ENCODE results near the gene ALDH1B1.
"Not testable (repeated sequence)": the region's sequence is repeated elsewhere in the genome, so short reads cannot be mapped to it uniquely, and the experiment has no call there.

Gene ALDH1B1

DNA sequence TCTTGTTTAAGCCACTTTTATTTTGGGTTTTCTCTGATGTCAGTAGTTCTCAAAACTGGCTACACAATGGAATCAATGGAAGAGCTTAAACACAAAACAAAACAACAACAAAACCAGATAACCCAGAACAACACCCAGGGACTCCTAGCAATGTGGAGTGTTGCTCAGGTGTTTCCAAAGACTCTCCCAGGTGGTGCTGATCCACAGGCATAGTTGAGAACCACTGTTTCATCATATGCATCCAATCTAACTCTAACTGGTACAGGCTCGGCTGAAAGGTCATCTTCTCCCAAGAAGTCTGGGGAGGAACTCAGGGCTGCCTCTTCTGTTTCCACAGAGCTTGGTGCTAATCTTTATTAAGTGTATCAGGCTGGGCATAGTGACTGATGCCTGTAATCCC is 5.4 kb upstream of the ALDH1B1 start:
- no peak for DNase-seq (ENCODE audit: low read depth, low spot score)

DNA sequence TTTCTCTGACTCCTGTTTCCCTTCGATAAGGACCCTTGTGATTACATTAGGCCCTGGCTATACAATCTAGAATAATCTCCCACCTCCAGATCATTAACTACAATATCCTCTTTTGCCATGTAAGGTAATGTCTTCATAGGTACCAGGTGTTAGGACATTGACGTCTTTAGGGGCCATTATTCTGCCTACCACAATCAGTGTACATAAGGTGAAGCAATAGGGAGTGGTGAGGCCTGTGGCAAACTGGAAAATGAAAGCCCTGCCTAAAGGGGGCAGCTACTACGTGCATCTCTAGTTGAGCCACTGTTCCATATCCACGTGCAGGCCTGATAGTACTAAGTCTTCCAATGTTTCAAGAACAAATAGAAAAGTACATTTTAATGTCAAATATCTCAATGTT is 4.8 kb upstream of the ALDH1B1 start:
- no peak for DNase-seq (ENCODE audit: low read depth, low spot score)

DNA sequence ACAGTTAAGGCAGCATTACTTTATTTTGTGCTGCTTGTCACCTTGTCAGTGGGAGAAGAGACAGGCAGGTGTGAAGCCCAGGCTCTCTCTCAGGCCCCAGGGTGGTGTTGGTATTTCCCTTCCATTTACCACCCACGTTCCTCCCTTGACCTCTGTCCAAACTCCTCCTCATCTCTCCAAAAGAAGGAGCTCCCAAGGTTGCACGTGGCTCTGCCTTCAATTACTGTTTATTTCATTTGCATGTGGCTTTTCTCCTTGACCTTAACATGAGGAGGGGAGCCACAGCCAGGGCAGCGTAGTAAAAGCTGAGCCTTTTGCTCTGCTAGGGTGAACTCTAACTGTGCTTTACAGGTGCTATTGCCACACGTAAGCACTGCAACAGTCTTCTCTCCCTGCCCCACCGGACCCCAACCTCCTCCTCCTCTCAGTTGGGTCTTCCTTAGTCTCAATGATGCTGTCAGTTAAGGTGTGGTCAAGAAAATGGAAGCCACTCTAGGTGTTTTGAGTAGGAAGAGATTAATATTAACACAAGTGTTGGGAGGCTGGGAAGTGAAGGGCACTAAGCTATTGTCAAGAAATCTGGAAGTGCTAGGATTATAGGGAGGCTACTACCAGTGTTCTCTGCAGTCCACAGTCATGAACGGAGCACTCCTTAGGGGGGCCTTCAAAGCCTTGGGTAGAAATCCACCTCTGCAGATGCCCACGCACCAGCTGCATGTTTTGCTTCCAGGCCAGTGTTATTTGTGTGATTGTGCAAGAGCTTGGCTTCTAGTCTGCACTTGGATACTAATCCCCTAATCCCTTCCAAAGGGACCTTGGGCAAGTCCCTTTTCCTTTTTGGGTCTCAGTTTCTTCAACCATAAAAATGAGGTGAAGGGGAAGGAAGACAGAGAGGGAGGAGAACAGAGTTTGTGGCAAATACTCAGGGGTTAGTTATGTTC is 3.9 kb upstream of the ALDH1B1 start:
- DNase-seq (ENCODE audit: low read depth, low spot score) = no peak

DNA sequence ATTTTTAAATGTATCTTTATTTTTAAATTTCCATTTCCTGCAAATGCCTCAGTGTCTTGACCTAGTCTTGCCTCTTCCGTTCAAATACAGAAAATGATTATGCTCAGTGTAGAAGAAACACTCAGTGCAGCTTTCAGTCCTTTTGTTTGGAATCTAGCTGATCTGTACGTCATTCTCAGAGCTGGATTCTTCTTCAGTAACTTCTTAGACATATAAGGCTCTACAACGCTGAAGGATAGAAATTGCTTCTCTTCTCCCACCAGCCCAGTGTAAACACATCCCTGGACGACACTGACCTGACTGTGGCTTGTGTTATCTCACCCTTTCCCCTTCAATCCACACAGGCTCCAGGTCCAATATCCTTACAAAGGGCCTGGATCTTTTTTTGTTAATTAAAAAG is 3.2 kb upstream of the ALDH1B1 start:
- DNase-seq (ENCODE audit: low read depth, low spot score) = no peak

DNA sequence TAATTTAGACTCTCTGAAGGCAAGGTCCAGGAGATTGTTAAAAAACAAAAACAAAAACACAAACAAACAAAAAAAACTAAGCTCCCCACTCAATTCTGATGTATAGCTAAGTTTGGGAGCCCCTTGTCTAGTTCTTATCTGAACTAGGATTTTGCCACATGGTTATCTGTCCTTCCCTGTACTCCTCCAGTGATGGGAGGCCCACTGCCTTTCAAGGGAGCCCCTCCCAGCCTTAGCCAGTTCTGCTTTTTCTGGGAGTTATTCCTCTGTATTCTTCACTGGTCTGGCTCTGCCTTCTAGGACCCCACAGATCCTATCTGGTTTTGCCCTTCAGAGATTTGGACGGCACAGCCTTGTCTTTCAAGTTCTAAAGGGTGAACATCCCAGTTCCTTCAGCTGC is 2.1 kb upstream of the ALDH1B1 start:
- DNase-seq (ENCODE audit: low read depth, low spot score) = no peak

DNA sequence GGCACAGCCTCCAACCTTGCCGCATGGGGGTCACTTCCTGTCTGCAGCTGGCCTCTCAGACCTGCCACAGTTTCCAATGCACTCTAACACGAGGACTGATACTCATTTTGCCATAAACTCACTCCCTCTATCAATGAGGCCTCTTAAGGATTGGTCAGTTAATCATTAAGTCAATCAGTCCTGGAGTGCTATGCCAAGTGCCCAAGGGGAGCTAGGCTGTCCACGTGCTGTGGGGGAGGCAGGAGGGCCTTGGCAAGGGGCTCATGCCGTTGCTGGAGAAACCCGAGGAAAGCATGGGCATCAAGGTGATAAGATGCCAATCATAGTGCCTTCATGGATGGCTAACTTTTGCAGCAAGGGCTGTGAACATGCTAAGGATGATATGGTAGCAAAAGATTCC is 1.7 kb upstream of the ALDH1B1 start:
- DNase-seq (ENCODE audit: low read depth, low spot score) = no peak

DNA sequence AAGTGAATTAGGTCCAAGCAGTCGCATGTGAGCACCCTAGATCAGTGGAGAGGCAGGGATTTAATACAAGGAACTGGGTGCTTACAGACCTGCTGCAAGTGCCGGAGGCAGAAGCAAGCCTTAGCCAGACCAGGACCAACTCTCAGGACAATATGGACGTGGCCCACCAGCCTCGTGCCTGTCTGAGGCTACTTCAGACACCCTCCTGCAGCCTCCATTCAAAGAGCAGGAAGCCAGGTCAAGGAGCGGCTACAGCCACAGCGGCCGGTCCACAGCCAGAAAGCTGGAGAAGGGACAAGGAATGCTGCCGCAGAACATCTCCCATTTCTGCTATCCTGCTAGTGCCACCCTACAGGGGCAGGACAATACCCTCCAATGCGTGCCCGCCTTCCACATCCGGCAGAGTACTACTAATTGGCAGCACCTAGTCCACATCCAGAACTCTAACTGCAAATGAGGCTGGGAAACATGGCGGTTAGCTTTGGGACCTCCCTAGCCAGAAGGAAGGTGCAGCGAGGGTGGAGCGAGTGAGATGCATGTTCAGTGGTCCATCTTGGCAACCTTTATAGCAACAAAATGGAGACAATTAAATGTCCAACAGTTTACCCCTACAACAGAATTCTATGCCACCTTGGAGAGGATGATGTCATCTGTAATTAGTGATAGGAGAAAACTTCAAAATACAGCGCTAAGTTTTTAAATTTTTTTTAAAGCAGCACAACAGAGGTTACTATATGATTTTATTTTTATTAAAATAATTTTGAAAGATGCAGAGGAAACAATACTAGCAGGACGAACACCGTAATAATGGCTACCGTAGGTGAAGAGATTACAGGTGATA is 1.0 kb upstream of the ALDH1B1 start:
- DNase-seq (ENCODE audit: low read depth, low spot score) = no peak

DNA sequence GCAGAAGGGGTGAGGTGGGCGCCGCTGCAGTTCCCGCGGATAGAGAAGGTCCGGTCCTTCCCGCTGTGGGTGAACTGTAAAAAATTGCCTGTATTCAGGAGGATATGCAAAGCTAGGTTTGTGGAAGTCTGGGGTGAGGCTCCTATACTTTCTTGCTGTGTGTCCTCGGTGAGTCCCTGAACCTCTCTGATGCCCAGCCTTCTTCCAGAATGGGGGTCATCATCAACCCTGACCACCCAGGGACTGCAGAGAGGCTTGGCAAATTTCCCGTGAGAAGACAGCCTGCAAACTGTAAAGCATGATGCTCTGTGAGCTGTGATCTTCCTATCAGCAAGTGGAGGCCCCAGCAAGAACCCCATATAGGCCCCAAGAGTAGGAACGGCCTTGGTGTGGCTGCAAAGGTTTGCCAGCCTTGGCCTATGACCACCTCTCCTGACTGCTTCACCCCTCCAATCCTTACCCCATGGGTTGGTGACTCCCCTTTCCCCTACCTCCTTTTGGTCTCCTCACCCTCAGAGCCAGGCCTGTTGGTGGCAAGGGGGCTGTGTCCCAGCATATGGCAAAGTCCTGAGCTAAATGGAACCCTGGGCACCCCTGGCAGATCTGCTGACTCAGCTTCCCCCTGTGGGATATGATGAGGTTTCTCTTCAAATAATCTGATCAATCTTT is 760 bp downstream of the ALDH1B1 start:
- no peak for DNase-seq (ENCODE audit: low read depth, low spot score)

DNA sequence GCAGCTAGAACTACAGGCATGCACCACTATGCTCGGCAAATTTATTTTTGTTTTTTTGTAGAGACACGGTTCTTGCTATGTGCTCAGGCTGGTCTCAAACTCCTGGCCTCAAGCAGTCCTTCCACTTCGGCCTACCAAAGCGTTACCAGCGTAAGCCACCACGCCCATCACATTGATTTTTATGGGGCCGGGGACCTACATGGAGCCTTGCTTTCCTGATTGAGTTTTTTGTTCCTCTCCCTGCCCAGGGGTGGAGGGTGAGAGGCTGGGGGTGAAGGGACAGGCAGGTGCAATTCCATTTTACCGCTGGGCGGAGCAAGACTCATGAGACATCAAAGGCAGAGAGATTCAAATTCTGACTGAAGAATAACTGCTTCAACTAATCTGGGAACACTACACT is 1.9 kb downstream of the ALDH1B1 start:
- DNase-seq (ENCODE audit: low read depth, low spot score) = no peak

DNA sequence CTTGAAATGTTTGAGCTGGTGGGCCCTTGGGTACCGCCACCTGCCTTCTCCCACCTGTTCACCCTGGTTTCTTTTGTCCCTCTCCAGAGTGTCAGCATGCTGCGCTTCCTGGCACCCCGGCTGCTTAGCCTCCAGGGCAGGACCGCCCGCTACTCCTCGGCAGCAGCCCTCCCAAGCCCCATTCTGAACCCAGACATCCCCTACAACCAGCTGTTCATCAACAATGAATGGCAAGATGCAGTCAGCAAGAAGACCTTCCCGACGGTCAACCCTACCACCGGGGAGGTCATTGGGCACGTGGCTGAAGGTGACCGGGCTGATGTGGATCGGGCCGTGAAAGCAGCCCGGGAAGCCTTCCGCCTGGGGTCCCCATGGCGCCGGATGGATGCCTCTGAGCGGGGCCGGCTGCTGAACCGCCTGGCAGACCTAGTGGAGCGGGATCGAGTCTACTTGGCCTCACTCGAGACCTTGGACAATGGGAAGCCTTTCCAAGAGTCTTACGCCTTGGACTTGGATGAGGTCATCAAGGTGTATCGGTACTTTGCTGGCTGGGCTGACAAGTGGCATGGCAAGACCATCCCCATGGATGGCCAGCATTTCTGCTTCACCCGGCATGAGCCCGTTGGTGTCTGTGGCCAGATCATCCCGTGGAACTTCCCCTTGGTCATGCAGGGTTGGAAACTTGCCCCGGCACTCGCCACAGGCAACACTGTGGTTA is 3.3 kb downstream of the ALDH1B1 start:
- no peak for DNase-seq (ENCODE audit: low read depth, low spot score)

DNA sequence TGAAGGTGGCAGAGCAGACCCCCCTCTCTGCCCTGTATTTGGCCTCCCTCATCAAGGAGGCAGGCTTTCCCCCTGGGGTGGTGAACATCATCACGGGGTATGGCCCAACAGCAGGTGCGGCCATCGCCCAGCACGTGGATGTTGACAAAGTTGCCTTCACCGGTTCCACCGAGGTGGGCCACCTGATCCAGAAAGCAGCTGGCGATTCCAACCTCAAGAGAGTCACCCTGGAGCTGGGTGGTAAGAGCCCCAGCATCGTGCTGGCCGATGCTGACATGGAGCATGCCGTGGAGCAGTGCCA is 3.8 kb downstream of the ALDH1B1 start:
- DNase-seq (ENCODE audit: low read depth, low spot score) = no peak

DNA sequence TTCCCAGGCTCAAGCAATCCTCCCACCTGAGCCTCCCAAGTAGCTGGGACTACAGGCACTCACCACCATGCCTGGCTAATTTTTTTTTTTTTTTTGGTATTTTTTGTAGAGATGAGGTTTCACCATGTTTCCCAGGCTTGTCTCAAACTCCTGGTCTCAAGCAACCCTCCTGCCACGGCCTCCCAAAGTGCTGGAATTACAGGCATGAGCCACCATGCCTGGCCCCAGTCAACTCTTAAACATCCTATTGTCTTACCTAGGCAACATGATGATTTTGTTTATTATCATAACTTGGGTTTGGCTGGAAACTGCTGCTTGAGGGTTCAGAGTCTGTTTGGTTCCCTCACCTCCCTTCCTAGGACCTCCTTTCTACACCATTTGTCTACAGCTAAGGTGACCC is 6.7 kb downstream of the ALDH1B1 start:
- not testable (repeated sequence) for DNase-seq (ENCODE audit: low read depth, low spot score)

DNA sequence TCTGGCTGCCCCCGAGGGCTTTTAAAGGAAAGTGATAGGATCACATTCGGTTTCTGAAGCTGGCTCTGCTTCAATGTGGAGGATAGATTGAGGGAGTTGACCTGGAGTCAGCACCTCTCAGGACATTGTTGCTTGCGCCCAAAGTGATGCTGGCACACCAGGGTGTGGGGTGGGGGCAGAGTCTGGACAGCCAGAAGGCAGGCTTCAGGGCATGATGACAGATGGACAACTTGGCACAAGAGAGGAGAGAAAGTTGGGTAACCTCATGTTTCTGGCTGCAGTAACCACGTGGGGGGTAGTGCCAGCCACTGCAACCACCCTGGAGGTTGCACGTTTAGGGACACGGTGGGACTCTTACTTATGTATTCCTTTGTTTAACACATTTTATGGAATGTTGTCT is 9.5 kb downstream of the ALDH1B1 start:
- no peak for DNase-seq (ENCODE audit: low read depth, low spot score)

DNA sequence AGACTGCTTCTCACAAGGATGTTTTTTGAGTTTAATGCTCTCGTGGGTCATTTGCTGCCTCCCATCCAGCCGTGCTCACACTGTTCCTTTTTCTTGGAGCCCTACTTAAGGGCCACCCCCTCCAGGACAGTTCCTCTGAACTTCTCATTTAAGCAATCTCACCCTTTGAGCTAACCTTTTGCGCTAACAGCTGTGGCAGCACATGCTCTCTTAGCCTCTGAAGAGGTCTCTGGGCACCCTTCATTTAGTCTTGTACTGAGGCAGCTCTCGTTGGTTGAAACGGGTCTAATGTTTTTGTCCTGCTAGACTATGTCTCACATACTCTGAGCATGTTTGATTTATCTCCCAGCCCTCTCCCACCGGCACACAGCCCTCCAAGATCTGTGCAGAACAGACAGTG is 11.8 kb downstream of the ALDH1B1 start:
- DNase-seq (ENCODE audit: low read depth, low spot score) = no peak

DNA sequence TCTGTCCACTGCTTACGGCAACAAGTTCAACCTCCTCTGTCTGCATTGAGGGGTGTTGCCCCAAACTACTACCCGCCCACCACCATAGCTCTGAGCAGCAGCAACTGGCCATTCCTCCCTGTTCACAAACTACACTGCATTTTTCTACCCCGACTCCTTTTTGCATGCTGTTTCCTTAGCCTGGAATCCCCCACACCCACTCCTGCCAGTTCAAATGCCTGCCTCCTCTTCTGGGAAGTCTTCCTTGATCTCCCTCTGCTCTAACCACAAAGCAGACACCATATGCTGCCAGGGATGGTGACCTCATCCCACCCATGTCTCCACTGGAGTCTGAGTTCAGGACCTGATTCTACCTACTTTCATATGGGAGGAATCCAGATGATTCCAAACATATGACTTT is 13.3 kb downstream of the ALDH1B1 start:
- DNase-seq (ENCODE audit: low read depth, low spot score) = no peak

DNA sequence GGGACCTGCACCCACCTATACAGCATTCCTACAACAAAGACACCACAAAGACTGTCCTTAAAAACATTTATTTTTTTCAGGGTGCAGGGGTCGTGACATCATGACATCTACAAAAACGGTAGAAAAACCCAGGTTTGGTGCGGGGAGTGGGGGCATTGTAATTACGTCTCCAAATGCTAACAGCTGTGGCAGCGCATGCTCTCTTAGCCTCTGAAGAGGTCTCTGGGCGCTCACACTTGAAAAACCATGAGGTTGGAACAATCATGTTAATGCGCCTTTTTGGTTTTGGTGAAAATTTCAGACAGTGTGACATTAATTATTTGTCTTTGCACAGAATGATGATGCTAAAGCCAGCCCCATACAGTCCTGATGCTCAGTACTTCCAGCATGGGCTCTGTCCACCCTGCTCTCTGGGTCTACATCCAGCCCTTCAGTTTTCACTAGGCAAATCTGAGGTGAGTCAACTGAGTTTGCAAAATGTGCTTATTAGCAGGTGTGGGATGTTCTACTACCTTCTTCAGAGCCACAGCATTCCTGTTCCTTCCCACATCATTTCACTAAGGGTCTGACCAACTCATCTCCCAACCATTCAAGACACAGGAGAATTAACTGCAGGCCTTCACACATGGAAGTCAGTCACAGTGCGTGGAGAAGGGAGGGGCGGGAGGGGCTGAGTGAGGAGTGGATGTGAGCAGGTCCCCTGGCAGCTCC is 14.1 kb downstream of the ALDH1B1 start:
- DNase-seq (ENCODE audit: low read depth, low spot score) = no peak

DNA sequence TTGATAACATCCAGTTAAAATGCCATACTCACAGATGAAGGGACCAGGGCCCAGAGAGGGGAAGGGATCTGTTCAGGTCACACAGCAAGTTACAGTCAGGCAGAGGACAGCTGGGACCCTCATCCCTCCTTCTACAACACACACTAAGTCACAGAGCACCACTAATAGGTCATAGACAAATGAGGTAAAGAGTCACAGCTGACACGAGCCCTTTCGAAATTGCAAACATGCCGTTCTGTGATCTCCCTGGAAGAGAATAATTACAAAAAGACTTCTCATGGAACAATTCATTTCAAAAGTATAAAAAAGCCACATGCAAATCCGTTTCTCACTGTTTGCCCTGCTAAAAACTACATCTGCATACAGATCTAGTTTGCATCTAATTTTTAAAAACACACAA is 16.2 kb downstream of the ALDH1B1 start:
- no peak for DNase-seq (ENCODE audit: low read depth, low spot score)

DNA sequence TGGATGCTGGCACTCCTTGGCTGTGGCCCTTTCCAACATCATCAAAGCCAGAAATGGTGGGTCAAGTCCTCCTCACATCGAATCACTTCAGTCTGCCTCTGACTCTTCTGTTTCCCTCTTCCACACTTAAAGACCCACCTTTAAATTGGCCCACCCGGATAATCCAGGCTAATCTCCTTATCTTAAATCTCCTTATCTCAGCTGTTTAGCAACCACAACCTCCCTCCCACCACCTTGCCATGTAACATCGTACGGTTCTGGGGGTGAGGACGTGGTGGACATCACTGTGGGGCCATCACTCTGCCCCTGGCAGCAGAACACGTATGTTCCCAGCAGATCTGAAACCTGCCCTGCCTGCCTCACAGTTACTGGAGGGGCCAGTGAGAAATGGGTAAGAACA is 20.2 kb downstream of the ALDH1B1 start:
- no peak for DNase-seq (ENCODE audit: low read depth, low spot score)

DNA sequence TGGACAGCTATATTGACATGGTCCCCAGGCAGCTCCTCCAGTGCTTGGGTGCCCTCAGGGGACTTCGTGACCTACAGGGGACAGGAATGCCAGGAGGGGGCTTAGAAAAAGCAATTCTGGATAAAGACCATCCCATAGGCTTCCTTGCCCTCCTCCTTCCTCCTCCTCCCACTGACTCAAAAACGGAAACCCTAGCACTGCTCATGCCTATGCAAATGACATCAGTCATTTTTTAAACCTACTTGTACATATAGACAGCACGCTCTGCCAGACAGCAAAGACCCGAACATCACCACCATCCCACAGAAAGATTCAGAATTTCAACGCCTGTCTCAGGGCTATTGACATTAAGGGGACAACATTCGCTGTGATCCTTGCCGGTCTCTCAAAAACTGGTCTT is 20.8 kb downstream of the ALDH1B1 start:
- DNase-seq (ENCODE audit: low read depth, low spot score) = no peak

DNA sequence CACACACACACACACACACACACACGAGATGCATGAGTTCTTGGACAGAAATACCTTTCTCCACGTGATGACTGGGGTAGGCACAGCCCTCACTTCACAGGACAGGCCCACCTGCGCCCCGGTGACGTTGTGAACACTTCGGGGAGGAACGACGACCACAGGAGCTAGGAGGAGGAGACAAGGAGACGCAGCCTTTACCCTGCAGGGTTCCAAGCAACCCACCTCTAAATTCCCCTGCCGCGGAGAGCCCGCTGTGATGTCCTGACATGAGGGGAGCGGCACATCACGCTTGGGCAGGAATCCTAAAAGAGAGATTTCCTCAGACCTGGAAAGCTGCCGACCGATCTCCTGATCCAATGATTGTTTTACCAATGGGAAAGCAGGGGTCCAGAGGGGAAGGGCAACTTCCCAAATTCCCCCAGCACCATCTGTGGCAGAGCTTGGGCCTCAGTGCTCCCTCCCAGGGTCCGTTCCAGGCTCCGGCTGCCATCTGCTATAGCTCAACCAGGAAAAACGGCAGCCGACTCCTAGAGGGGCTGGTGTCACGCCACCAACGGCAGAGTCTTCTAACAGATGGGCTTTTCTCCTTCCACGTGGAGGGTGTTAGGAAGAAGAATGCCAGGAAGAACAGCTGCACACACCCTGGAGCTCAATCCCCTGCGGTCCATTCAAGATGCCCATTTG is 21.7 kb downstream of the ALDH1B1 start:
- DNase-seq (ENCODE audit: low read depth, low spot score) = no peak

DNA sequence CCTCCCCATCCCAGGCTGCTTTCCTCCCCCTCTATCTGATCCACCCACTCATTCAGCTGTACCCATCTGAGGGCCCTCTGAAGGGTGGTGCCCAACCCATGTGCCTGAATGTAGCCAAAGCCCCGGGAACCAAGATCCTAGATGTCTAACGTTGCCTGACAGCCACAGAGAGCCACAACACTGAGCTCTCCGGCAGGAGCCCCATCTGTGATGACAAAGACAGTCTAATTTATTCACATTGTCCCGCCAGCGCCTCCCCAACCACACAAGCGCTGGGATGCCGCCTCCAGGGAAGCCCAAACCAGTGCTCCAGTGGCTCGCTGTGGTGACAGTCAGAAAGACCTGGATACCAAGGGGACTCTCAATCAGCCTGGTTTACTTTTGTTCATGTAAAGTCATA is 23.4 kb downstream of the ALDH1B1 start:
- no peak for DNase-seq (ENCODE audit: low read depth, low spot score)
